Liver (tissue), 3 donors: ENCODE results near the gene USH2A.

Experiments
- GABPA ChIP-seq, 2 donors: IDR thresholded peaks in 1 of 2; conservative IDR thresholded peaks in 1 of 2; 2 replicates each; pipeline ENCODE4 v1.6.1; 2016; ENCODE audit warnings: antibody characterized with exemption in 2 of 2, mild to moderate bottlenecking in 1 of 2, moderate library complexity in 1 of 2
- HNF4G ChIP-seq: IDR thresholded peaks from 2 replicates; pipeline ENCODE4 v1.6.1; 2016; ENCODE audit warnings: antibody characterized with exemption
- NR2F2 ChIP-seq: IDR thresholded peaks from 2 replicates; pipeline ENCODE4 v1.6.1; 2016; ENCODE audit warnings: antibody characterized with exemption
- RAD21 ChIP-seq, 2 donors: IDR thresholded peaks; 2 replicates each; pipeline ENCODE4 v1.6.1; 2016; ENCODE audit warnings: antibody characterized with exemption in 2 of 2, mild to moderate bottlenecking in 2 of 2
- TAF1 ChIP-seq: conservative IDR thresholded peaks from 2 replicates; pipeline ENCODE4 v1.6.1; 2016; ENCODE audit warnings: antibody characterized with exemption, mild to moderate bottlenecking
- YY1 ChIP-seq: IDR thresholded peaks from 2 replicates; pipeline ENCODE4 v1.6.1; 2016; ENCODE audit warnings: antibody characterized with exemption, mild to moderate bottlenecking
- TF ChIP-seq, protein P1 (sequence below): fragments of 150-350 bp; IDR thresholded peaks from 2 replicates; pipeline ENCODE4 v1.5.1; 2017; ENCODE audit warnings: improper control_type of control experiment, low read depth, low read length; ENCODE audit not compliant: missing input control
- TF ChIP-seq, protein P2 (sequence below): IDR thresholded peaks from 2 replicates; pipeline ENCODE4 v1.6.1; 2016; ENCODE audit warnings: antibody characterized with exemption, mild to moderate bottlenecking
- TF ChIP-seq, protein P3 (sequence below): IDR thresholded peaks from 2 replicates; pipeline ENCODE4 v1.6.1; 2016; ENCODE audit warnings: antibody characterized with exemption
- TF ChIP-seq, protein P4 (sequence below): IDR thresholded peaks from 2 replicates; pipeline ENCODE4 v1.6.1; 2016; ENCODE audit warnings: antibody characterized with exemption
- TF ChIP-seq, protein P5 (sequence below): IDR thresholded peaks from 2 replicates; pipeline ENCODE4 v1.6.1; 2016; ENCODE audit warnings: antibody characterized with exemption
- donor health status: healthy.
- donor health status: healthy.

DNA sequence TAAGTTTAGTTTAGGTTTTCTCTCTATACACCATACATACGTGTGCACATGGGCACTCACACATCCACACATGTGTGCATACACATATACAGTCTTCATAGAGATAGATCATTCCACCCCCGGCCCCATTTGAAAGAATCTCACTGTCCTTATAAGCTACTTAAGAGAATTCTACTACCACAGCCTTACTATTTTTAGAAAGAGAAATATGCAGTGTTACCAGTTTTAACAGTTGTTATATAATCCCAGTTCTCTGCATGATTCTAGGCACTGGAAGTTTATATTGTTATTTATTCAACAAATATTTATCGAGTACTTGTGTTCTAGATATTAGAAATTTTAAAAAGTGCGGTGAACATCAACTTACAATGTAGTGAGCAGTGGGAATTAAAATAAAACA lies 814.6 kb downstream of the USH2A start:
- TF ChIP-seq, protein P1, sequence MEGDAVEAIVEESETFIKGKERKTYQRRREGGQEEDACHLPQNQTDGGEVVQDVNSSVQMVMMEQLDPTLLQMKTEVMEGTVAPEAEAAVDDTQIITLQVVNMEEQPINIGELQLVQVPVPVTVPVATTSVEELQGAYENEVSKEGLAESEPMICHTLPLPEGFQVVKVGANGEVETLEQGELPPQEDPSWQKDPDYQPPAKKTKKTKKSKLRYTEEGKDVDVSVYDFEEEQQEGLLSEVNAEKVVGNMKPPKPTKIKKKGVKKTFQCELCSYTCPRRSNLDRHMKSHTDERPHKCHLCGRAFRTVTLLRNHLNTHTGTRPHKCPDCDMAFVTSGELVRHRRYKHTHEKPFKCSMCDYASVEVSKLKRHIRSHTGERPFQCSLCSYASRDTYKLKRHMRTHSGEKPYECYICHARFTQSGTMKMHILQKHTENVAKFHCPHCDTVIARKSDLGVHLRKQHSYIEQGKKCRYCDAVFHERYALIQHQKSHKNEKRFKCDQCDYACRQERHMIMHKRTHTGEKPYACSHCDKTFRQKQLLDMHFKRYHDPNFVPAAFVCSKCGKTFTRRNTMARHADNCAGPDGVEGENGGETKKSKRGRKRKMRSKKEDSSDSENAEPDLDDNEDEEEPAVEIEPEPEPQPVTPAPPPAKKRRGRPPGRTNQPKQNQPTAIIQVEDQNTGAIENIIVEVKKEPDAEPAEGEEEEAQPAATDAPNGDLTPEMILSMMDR = no peak
- TF ChIP-seq NR2F2 (no peak), YY1 (no peak), RAD21 (IDR thresholded peaks at IDR 0.05) (no peak), TAF1 (no peak), HNF4G (no peak), GABPA (IDR thresholded peaks at IDR 0.05 in 1 of 2, conservative IDR thresholded peaks at IDR 0.05 in 1 of 2) (no peak)
- TF ChIP-seq, protein P2, sequence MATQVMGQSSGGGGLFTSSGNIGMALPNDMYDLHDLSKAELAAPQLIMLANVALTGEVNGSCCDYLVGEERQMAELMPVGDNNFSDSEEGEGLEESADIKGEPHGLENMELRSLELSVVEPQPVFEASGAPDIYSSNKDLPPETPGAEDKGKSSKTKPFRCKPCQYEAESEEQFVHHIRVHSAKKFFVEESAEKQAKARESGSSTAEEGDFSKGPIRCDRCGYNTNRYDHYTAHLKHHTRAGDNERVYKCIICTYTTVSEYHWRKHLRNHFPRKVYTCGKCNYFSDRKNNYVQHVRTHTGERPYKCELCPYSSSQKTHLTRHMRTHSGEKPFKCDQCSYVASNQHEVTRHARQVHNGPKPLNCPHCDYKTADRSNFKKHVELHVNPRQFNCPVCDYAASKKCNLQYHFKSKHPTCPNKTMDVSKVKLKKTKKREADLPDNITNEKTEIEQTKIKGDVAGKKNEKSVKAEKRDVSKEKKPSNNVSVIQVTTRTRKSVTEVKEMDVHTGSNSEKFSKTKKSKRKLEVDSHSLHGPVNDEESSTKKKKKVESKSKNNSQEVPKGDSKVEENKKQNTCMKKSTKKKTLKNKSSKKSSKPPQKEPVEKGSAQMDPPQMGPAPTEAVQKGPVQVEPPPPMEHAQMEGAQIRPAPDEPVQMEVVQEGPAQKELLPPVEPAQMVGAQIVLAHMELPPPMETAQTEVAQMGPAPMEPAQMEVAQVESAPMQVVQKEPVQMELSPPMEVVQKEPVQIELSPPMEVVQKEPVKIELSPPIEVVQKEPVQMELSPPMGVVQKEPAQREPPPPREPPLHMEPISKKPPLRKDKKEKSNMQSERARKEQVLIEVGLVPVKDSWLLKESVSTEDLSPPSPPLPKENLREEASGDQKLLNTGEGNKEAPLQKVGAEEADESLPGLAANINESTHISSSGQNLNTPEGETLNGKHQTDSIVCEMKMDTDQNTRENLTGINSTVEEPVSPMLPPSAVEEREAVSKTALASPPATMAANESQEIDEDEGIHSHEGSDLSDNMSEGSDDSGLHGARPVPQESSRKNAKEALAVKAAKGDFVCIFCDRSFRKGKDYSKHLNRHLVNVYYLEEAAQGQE = no peak
- TF ChIP-seq, protein P3, sequence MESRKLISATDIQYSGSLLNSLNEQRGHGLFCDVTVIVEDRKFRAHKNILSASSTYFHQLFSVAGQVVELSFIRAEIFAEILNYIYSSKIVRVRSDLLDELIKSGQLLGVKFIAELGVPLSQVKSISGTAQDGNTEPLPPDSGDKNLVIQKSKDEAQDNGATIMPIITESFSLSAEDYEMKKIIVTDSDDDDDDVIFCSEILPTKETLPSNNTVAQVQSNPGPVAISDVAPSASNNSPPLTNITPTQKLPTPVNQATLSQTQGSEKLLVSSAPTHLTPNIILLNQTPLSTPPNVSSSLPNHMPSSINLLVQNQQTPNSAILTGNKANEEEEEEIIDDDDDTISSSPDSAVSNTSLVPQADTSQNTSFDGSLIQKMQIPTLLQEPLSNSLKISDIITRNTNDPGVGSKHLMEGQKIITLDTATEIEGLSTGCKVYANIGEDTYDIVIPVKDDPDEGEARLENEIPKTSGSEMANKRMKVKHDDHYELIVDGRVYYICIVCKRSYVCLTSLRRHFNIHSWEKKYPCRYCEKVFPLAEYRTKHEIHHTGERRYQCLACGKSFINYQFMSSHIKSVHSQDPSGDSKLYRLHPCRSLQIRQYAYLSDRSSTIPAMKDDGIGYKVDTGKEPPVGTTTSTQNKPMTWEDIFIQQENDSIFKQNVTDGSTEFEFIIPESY = no peak
- TF ChIP-seq, protein P4, sequence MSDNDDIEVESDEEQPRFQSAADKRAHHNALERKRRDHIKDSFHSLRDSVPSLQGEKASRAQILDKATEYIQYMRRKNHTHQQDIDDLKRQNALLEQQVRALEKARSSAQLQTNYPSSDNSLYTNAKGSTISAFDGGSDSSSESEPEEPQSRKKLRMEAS = no peak
- TF ChIP-seq, protein P5, sequence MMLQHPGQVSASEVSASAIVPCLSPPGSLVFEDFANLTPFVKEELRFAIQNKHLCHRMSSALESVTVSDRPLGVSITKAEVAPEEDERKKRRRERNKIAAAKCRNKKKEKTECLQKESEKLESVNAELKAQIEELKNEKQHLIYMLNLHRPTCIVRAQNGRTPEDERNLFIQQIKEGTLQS = no peak
